ENCODE data around the gene THUMPD2.

THUMPD2 gene, protein sequence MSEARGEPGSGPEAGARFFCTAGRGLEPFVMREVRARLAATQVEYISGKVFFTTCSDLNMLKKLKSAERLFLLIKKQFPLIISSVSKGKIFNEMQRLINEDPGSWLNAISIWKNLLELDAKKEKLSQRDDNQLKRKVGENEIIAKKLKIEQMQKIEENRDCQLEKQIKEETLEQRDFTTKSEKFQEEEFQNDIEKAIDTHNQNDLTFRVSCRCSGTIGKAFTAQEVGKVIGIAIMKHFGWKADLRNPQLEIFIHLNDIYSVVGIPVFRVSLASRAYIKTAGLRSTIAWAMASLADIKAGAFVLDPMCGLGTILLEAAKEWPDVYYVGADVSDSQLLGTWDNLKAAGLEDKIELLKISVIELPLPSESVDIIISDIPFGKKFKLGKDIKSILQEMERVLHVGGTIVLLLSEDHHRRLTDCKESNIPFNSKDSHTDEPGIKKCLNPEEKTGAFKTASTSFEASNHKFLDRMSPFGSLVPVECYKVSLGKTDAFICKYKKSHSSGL

DNA sequence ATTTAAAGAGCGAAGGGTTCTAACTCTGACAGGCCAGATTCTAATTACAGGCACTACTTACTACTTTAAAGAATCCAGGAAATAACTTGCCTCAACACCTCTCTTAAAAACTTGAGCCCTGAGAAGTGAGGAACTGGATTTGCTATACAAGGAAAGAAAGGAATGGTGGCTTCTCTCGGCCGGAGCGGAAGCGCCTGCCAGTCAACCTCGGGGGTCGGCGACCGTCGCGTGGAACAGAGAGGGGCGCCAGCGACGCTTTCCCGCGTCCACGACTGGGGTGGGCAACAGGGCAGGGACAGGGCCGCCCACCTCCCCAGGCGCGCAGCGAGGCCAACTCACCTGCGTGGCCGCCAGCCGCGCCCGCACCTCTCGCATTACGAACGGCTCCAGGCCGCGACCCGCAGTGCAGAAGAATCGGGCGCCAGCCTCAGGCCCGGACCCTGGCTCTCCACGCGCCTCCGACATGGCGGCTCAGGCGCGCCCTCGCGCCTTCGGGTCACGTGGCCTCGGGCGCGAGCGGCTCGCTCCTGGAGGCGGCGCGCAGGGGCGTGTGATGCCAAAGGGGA, at the start of gene THUMPD2:
THUMPD2 (minus strand) TSS at position 484 of the 566 bp plus-strand sequence; CDS start at position 465, 19 bp downstream.
- H3K4me3 ChIP-seq (ENCODE audit: low read length): peak within 1 kb of the TSS; percentile 73
- peak; percentile 68 for DNase-seq (ENCODE audit: low read depth)
- TF ChIP-seq, protein P1, sequence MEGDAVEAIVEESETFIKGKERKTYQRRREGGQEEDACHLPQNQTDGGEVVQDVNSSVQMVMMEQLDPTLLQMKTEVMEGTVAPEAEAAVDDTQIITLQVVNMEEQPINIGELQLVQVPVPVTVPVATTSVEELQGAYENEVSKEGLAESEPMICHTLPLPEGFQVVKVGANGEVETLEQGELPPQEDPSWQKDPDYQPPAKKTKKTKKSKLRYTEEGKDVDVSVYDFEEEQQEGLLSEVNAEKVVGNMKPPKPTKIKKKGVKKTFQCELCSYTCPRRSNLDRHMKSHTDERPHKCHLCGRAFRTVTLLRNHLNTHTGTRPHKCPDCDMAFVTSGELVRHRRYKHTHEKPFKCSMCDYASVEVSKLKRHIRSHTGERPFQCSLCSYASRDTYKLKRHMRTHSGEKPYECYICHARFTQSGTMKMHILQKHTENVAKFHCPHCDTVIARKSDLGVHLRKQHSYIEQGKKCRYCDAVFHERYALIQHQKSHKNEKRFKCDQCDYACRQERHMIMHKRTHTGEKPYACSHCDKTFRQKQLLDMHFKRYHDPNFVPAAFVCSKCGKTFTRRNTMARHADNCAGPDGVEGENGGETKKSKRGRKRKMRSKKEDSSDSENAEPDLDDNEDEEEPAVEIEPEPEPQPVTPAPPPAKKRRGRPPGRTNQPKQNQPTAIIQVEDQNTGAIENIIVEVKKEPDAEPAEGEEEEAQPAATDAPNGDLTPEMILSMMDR (conservative IDR thresholded peaks at IDR 0.05; ENCODE audit: low read length): no peak

DNA sequence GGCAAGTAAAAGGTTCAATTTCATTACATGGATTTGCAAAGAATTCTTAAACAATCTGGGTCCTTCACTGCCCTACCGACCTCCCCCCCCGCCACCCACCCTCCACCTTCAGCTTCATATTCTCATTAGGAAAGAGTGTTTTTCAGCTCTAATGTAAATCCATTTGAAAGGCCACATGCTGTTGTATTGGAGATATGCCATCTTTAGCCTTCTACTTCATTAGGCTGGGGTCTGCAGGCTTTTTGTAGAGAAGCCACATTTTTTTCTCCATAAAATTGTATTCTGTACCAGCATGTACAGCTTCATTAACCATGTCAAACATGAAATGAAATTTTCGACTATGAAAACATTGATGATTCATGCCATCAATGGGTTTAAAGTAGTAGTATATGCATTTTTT, 42.8 kb upstream of the THUMPD2 start:
- no peak overlapping the region for H3K4me3 ChIP-seq (ENCODE audit: low read length)
- no peak for DNase-seq (ENCODE audit: low read depth)
- TF ChIP-seq, protein P1 (conservative IDR thresholded peaks at IDR 0.05; ENCODE audit: low read length): no peak

DNA sequence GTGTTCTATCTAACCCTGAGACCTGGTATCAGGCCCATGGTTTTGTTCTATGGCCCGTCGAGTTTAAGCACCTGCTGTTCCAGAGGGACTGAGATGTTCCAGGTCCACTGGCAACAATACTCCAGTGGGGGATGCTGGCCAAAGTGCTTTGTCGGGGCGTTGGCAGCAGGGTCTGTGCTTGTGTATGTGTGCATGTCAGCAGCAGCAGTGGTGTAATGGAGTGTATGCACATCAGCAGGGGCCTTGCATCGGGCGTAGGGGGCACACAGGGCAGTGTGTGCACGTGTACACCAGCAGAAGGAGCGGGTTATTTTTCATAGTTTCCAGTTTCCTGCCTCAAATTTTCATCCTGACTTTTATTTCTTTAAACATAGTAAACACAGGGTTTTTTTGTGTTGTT, 37.8 kb upstream of the THUMPD2 start:
- DNase-seq (ENCODE audit: low read depth): no peak
- TF ChIP-seq, protein P1 (conservative IDR thresholded peaks at IDR 0.05; ENCODE audit: low read length): no peak

DNA sequence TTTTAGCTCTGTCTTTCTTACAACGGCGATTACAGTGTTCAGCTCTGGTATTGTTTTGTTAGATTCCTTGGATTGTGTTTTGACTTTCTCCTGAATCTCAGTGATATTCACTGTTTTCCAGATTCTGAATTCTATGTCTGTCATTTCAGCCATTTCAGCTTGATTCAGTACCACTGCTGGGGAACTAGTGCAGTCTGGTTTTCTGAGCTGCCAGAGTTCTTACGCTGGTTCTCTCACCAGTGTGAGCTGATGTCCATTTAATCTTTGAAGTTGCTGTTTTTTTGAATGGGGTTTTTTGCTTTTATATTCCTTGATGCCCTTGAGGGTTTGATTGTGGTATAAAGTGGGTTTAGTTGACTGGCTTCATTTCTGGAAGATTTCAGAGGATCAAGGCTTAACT, 37.4 kb upstream of the THUMPD2 start:
- H3K4me3 ChIP-seq (ENCODE audit: low read length): no peak overlapping the region
- TF ChIP-seq, protein P1 (conservative IDR thresholded peaks at IDR 0.05; ENCODE audit: low read length): no peak
- no peak for DNase-seq (ENCODE audit: low read depth)

More for the DNA sequence above, 37.8 kb upstream of the THUMPD2 start:
- no peak overlapping the region for H3K4me3 ChIP-seq (ENCODE audit: low read length)

DNA sequence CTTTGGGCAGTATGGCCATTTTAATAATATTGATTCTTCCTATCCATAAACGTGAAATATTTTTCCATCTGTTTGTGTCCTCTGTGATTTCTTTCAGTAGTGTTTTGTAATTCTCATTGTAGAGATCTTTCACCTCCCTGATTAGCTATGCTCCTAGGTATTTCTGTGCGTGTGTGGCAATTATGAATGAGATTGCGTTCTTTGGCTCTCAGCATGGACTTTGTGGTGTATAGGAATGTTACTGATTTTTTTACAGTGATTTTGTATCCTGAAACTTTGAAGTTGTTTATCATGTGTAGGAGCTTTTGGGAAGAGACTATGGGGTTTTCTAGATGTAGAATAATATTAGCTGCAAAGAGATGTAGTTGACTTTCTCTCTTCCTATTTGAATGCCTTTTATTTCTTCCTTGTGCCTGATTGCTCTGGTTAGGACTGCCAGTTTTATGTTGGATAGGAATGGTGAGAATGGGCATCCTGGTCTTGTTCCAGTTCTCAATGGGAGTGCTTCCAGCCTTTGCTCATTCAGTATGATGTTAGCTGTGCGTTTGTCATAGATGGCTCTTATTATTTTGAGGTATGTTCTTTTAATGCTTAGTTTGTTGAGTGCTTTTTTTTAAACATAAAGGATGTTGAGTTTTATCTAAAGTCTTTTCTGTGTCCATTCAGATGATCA, 27.0 kb upstream of the THUMPD2 start:
- peak; percentile 72 for DNase-seq (ENCODE audit: low read depth)
- no peak overlapping the region for H3K4me3 ChIP-seq (ENCODE audit: low read length)
- TF ChIP-seq, protein P1 (conservative IDR thresholded peaks at IDR 0.05; ENCODE audit: low read length): no peak

DNA sequence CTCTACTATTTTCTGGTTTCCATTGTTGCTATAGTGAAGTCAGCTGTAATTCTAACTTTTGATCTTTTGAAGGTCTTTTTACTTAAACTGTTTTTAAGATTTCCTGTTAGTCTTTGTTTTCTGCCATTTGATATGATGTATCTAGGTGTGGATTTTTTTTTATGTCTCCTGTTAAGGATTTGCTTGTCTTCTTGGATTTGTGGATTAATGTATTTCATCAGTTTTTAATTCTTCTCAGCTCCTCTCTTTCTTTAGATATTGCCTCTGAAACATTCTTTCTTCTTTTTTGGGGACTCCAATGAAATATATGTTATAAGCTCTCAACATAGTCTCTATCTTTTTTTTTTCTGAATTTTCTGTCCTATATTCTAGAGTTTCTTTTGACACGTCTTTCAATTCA, 24.8 kb upstream of the THUMPD2 start:
- DNase-seq (ENCODE audit: low read depth): no peak
- H3K4me3 ChIP-seq (ENCODE audit: low read length): no peak overlapping the region
- TF ChIP-seq, protein P1 (conservative IDR thresholded peaks at IDR 0.05; ENCODE audit: low read length): no peak
